NCI-H1417 treated with DMSO at 0.1 percent for 48 hours (cell line): ENCODE measurements around the gene ZGPAT.
"Not testable (repeated sequence)": the region's sequence is repeated elsewhere in the genome, so short reads cannot be mapped to it uniquely, and the experiment has no call there.

Experiments used
- DNase-seq: peaks from one replicate; lab custom pipeline; 2025; lab: John Stamatoyannopoulos, UW

ZGPAT gene

GRCh38 chr20:63703471-63703975 is 4.3 kb upstream of the ZGPAT start:
- no peak for DNase-seq

- no peak for DNase-seq
Observed at GRCh38 chr20:63703976-63704748, 3.7 kb upstream of the ZGPAT start.

GRCh38 chr20:63704749-63705117 is 3.1 kb upstream of the ZGPAT start:
- no peak for DNase-seq

GRCh38 chr20:63705232-63706026 is 2.4 kb upstream of the ZGPAT start:
- no peak for DNase-seq

GRCh38 chr20:63706027-63706695 is 1.7 kb upstream of the ZGPAT start:
- DNase-seq = no peak

- no peak for DNase-seq
Observed at GRCh38 chr20:63706852-63707557, 834 bp upstream of the ZGPAT start.

- no peak for DNase-seq
Observed at GRCh38 chr20:63708301-63709148, 686 bp downstream of the ZGPAT start.

- no peak for DNase-seq
Observed at GRCh38 chr20:63709149-63709527, 1.3 kb downstream of the ZGPAT start.

GRCh38 chr20:63711085-63711645 is 3.3 kb downstream of the ZGPAT start:
- no peak for DNase-seq

- no peak for DNase-seq
Observed at GRCh38 chr20:63712191-63712590, 4.4 kb downstream of the ZGPAT start.

GRCh38 chr20:63714858-63715257 is 7.0 kb downstream of the ZGPAT start:
- no peak for DNase-seq

GRCh38 chr20:63718996-63719395 is 11.2 kb downstream of the ZGPAT start:
- no peak for DNase-seq

- not testable (repeated sequence) for DNase-seq
Observed at GRCh38 chr20:63722967-63723622, 15.3 kb downstream of the ZGPAT start.

- DNase-seq = not testable (repeated sequence)
Observed at GRCh38 chr20:63730189-63730733, 22.4 kb downstream of the ZGPAT start.

GRCh38 chr20:63731410-63731809 is 23.6 kb downstream of the ZGPAT start:
- no peak for DNase-seq

- no peak for DNase-seq
Observed at GRCh38 chr20:63732118-63733095, 24.6 kb downstream of the ZGPAT start.

GRCh38 chr20:63733117-63733516 is 25.3 kb downstream of the ZGPAT start:
- DNase-seq = no peak

GRCh38 chr20:63733579-63734081 is 25.8 kb downstream of the ZGPAT start:
- no peak for DNase-seq
